CD4-positive, alpha-beta T cell treated with Interleukin-2 at 100 ng/mL for 4 hours (primary cell): Measurements from ENCODE around the gene ATOH7.
"Not testable (repeated sequence)": the region's sequence is repeated elsewhere in the genome, so short reads cannot be mapped to it uniquely, and the experiment has no call there.

Experiments used
- DNase-seq: peaks from one replicate; pipeline ENCODE4 v3.0.0-alpha.2; 2020; ENCODE audit warnings: low spot score

The ATOH7 gene

DNA sequence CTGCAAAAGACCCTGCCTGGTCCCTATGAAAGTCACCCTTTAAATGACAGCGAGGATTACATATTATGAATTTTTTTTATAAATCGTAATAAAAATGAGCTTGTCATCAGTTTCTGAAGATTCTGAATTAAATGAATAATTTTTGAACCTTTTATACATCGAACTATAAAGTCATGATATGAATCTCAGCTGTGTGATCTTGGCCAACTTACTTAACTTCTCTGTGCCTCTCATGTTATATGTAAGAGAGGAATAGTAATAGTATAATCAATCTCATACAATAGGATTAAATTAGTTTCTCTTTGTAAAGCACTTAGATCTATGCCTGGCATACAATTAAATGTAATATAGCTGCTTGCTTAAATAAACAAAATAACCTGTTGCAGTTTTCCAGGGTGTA is 5.3 kb upstream of the ATOH7 start:
- no peak for DNase-seq

DNA sequence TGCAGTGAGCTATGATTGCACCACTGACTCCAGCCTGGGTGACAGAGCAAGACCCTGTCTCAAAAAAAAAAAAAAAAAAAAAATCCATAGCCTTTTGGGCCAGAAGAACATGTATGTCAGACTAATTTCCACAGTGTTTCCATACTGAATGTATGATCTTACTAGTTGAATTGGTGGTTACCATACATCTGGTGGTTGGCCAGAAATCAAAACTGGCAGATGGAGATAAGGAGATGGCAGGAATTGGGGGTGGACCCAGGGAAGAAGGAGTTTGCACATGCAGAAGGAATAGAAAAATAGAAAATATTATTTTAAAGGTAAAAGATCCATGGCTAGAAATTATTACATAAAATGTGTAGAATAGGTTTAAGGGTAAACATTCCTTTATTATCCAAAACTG is 3.7 kb upstream of the ATOH7 start:
- no peak for DNase-seq

DNA sequence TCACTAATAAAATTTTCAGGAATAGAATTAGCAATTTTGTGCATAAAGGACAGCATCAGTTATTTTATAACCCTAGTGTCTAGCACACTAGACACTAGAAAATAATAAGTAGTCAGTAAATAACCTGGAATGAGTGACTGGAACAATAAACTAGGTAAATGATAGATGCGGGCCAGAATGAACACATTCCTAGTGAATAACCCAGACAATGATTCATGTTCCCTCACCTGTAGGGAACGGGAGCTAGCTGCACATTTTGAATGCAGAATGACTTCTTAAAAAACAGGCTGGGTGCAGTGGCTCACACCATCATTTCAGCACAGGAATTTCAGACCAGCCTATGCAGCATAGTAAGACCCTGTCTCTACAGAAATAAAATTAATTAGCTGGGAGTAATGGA is 3.2 kb upstream of the ATOH7 start:
- no peak for DNase-seq

DNA sequence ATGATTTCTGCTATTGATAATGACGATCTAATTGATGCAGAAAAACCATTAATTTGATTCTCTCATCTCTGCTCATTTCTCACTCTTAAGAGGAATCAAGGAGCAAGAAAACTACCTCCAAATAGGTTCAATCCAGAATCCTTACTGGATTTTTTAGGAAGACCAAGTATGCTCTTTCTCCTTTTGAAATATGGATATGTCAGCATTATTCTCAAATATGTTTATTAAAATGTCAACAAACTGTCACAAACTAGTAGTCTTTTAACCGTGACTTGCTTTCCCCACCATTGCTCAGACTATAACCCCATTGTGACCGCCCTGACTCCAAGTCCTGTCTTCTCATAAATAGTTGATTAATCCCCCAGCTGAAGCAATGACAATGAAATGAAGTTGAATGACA is 1.1 kb upstream of the ATOH7 start:
- DNase-seq = no peak

DNA sequence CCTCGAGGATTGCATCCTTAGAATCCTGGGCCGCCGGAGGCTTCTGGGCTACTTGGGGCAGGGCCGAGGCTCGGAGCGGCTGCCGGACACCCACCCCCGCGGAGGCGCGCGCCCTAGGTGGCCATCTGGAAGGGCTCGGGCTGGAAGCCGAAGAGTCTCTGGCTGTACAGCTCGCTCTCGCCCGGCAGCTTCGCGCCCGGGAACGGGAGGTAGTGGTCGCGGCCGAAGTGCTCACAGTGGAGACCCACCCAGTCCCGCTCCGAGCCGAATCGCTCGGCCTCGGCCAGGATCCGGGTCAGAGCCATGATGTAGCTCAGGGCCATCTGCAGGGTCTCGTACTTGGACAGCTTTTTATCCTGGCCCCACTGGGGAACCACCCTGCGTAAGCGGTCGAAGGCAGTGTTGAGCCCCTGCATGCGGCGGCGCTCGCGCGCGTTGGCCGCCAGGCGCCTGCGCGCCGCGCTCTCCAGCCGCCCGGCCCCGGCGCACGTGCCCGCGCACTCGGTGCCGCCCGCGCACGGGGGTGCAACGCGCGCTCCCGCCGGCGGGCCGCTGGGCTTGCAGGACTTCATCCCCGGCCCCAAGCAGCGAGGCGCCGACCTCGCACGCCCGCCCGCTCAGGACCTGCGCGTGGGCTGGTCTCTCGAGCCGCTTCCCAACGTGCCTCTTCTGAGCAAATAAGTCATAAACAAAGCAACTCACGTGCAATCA is 652 bp downstream of the ATOH7 start:
- no peak for DNase-seq

DNA sequence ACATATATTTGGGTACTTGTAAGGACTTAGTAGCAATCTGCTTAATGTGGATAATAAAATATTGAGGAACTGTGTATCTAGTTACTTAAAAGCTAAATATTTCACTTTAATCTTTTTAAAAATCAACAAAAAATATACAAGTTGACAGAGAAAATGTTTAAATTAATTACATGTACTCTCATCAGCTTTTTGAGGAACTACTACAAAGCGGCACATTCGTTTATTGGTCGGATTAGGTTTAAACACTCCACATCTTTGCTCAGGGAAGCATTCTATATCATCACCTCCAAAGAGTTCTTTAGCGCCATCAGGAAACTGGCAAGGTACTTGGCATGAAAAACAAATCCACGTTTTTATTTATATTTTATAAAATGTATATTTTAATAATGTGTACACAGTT is 1.6 kb downstream of the ATOH7 start:
- DNase-seq = no peak

DNA sequence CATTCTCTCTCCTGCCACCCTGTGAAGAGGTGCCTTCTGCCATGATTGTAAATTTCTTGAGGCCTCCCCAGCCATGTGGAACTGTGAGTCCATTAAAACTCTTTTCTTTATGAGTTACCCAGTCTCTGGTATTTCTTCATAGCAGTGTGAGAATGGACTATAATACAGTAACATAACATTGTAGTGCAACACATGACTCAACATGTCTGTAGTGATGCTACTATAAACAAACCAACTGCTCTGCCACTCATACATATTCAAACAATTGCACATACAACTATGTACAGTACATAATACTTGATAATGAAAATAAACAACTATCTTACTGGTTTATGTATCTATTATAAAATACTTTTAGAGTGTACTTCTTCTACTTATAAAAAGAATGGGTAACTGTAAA is 7.1 kb downstream of the ATOH7 start:
- no peak for DNase-seq

DNA sequence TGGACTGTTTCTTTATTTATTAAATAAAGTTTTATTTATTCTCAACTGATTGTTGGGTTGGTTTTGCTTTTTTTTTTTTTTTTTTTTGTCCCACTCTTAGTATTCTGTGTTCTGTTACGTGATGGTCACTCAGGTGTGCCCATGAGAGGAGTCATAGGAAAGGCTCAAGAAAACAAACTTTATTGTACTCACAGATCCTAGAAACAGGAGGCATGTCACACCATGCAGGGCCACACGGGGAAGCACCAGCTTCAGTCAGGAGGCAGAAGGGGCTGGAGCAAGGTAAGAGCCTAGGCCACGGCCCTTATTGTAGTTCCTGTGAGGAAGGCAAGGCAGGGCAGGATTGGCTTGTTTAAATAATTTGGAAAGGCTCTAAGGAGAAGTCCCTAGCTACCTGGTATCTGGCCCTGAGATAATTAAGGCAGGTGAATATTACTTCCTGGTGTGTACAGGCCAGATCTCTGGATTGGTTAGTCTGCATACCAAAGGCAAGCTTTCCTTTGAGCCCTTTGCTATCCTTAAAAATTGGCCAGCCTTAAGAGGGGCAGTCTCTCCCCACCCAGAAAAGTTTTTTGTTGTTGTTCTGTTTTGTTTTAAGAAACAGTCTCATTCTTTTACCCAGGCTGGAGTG is 8.3 kb downstream of the ATOH7 start:
- no peak for DNase-seq

DNA sequence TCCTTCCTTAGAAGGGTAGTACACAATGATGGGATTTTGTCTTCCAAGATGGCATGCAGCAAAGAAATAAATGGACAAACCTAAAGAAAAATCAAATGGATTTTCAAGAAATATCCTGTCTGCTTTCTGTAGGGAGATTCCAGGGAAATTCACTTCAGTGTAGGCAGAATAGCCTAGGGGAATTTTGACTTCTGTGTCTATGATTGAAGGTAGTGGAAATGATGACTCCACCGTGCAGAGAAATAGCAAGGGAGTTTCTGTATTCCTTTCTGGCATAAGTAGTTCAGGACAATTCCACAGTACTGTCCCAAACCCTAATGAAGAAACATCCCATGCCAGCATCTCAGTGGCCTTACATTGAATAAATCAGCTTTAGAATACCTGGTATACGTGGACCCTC is 9.5 kb downstream of the ATOH7 start:
- no peak for DNase-seq

DNA sequence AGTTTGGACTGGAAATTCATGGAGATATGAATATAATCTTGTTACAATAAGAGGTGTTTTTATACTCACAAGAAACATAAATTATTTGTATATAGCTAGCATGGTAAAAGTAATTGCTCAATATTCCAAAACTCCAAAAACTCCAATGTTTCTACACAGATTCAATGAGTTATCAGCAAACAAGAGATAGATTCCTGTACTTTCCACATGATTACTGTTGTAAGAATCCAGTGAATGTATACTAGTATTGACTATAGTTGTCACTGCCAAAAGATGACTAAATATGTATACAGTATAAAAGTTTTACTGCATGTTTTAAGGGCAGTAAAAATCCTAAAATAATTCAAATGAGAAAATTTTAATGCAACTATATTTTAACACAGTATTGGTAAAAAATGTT is 10.7 kb downstream of the ATOH7 start:
- DNase-seq = no peak

DNA sequence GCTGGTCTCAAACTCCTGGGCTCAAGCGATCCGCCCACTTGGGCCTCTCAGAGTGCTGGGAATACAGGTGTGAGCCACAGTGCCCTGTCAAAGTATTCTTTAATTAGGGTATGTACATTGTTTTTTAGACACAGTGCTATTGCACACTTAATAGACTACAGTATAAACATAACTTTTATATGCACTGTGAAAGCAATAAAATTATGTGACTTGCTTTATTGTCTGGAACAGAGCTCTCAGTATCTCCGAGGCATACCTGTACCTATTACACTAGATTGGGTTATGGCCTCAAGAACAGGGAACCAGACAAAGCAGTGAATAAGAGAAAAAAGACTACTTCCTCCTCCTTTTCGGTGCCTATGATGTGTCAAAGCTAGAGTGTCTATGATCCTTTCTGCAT is 13.1 kb downstream of the ATOH7 start:
- no peak for DNase-seq

DNA sequence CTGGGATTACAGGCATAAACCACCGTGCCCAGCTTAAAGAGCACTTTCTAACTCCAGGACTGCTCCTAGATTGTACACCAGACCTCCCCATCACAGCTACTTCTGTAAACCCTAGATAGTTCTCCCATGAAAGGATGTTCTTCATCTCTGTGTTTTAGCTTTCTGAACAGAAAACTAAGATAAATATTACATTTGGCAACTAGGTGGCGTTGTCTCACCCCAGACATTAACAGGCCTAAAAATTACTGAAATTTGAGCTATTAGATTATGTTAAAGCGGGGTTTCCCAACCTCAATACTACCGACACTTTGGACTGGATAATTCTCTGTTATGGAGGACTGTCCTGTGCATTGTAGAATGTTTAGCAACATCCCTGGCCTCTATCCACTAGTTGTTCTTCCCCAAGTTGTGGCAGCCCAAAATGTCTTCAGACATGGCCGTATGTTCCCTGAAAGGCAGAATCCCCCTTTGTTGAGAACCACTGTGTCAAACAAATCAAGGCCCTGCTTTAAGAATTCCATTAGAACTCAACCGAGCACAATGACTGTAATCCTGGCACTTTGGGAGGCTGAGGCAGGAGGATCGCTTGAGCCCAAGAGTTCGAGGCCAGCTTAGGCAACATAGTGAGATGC is 19.1 kb downstream of the ATOH7 start:
- peak; percentile 35 for DNase-seq

DNA sequence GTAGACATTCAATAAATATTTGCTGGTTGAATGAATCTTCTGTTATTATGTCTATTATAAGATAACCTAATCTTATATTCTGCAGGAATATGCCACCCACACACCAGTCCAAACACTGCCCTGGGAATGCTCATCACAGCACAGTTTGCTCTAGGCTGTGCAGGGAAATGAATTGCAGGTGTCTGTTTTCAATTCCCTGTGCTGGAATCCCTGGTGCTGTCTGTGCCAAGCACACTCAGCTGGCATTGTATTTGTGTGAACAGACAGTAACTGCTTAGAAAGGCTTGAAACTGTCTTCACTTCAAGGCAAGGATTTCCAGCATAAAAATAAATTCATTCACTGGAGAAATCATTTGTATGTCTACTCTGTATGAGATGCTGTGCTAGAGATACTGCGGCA is 20.2 kb downstream of the ATOH7 start:
- no peak for DNase-seq

DNA sequence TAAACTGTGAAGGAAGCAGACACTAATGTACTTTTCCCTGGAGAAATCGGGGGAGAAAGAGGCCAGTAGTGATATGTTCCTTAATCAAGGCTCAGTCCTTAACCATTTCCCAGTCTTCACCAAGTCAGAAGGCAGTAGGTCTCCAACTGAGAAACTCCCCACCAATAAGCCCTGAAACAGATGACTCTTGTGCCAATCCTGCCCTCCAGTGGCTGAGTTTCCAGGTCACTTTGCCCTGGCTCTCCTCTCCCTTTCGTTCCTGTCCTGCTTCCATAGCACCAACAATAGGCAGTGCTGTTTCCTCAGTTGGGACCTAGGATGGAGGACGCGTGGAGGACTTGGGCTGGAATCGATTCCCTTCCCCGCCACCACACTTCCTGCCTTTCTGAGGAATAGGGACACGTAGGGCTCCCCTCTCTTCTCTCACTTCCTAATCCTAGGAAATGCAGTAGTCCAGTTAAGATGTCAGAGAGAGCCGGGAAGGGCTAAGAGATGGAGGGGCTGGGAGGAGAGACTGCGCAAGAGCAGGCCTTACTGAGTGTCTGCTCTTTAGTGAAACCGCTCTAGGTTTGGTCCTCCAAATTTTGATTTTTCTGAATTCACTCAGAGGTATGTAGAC is 23.4 kb downstream of the ATOH7 start:
- DNase-seq = no peak

DNA sequence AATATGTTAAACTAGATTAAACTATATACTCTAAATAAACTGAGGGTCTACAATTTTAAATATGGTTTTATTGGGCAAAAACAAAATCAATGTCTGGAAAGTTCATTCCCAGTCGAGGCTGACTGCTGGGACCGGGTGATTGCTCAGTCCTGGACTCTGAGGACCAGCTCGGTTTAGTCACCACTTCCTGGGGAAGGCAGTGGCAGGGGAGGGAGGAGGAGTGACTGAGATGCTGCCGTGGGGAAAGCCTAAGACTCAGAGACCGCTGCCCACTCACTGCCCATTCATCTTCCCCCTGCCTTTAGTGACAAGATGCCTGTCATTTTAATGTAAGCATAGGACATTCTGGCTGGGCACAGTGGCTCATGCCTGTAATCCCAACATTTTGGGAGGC is 29.0 kb downstream of the ATOH7 start:
- DNase-seq = no peak

DNA sequence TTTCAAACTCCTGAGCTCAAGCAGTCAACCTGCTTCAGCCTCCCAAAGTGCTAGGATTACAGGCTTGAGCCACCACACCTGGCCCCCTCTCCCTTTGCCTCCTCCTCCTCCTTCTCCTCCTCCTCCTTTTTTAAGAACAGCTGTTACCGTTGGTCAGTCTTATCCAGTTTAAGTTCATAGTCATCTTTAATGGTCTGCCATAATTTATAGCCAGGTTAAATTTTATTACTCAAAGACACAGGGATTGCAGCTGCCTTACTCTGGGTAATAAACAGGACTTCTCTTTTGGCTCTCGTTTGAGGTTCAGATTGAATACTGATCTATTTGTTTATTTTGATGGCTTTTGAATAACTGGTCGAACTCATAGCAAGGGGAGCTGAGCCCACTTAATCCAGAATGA is 35.2 kb downstream of the ATOH7 start:
- no peak for DNase-seq

DNA sequence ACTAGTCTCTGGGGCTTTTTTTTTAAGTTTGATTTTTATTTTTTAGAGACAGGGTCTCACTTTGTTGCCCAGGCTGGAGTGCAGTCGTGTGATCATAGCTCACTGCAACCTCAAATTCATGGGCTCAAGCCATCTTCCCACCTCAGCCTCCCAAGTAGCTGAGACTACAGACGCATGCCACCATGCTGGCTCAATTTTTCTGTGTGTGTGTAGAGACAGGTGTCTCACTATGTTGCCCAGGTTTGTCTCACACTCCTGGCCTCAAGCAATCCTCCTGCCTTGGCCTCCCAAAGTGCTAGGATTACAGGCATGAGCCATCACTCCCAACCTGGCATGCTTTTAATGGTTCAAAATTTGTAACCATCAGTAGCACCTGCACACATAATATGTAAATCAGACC is 36.1 kb downstream of the ATOH7 start:
- DNase-seq = not testable (repeated sequence)

DNA sequence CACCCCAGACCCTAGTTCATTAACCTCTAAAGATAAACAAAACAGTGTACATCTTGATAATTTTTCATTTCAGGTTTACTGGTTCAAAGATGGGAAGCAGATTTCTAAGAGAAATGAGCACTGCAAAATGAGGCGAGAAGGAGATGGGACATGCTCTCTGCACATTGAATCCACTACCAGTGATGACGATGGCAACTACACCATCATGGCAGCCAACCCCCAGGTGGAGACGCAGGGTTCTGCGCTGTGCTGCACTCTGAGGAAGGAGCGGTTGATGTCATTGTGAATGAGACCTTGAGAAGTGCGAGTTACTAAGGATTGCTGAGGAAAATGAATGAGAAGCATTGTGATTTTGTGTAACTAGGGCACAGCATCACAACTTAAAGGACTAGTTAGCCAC is 37.6 kb downstream of the ATOH7 start:
- no peak for DNase-seq

DNA sequence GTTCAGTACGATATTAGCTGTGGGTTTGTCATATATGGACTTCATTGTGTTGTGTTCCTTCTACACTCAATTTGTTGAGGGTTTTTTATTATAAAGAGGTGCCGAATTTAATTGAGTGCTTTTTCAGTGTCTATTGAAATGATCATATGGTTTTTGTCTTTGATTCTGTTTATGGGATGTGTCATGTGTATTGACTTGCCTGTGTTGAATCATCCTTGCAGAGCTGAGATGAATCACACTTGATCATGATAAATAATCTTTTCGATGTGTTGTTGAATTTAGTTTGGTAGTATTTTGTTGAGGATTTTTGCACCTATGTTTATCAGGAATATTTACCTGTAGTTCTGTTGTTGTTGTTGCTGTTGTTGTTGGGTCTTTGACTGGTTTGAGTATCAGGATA is 39.8 kb downstream of the ATOH7 start:
- no peak for DNase-seq

DNA sequence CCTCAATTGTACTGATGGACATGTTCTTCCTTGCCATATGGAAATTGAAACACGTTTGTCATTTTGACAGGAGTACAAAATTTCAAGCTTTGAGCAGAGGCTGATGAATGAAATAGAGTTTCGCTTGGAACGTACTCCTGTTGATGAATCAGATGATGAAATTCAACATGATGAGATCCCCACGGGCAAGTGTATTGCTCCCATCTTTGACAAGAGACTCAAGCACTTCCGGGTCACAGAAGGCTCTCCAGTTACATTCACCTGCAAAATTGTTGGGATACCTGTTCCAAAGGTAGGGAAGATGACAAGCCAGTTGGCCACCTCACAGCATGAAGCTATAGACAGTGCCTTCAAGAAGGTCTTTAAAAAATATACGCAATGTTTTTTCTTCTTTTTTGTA is 43.1 kb downstream of the ATOH7 start:
- DNase-seq = no peak

DNA sequence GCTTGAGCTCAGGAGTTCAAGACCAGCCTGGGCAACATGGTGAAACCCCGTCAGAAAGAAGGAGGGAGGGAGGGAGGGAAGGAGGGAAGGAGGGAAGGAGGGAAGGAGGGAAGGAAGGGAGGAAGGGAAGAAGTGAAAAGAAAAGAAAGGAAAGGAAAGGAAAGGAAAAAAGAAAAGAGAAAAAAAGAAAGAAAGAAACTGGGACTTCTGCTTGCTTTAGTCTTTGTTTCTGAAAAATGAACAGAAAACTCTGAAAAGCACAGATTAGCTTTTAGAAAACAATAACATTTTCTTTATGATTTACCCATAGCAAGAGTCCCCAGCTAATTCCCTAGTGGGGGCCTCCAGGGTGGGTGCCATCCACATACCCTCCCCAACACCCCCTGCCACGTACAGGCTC is 46.8 kb downstream of the ATOH7 start:
- DNase-seq = no peak

DNA sequence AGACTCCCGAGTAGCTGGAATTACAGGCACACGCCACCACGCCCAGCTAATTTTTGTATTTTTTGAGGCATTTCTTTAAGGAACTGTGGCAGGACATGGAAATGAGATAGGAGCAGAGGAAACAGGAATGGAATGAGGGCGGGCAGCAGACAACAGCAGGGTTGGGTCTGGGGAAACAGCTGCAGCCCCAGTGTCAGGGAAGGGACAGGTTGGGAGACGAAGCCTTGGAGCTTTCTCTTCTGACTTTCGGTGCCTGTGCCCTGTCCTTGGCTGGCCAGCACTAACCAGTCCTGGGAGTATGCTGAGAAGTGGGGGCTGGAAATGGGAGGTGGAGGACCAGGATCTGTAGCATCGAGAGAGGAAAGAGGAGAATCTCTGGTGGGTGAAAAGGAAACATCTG is 47.4 kb downstream of the ATOH7 start:
- DNase-seq = no peak
